SU-DHL-6 (cell line): ENCODE results near the gene SETBP1.

Experiments
- H2AFZ ChIP-seq: fragments of 200-600 bp; sonication (generic); 2 replicates; pipeline ENCODE4 v1.6.1; 2014; ENCODE audit warnings: low read depth, mild to moderate bottlenecking, moderate library complexity, mixed read lengths, antibody characterized with exemption, low read length; ENCODE audit not compliant: severe bottlenecking
- H3F3A ChIP-seq: fragments of 200-600 bp; shearing (Covaris generic); 2 replicates; pipeline ENCODE4 v1.6.0; 2016; ENCODE audit warnings: antibody characterized with exemption, mild to moderate bottlenecking; ENCODE audit not compliant: insufficient read depth
- H3K27ac ChIP-seq: fragments of 200-600 bp; sonication (generic); 2 replicates; pipeline ENCODE4 v1.5.1; 2016; ENCODE audit warnings: low read depth, mild to moderate bottlenecking, low read length, moderate library complexity, mixed read lengths
- H3K27me3 ChIP-seq: fragments of 200-600 bp; sonication (generic), shearing (Covaris generic); 2 replicates; pipeline ENCODE4 v1.6.0; 2014; ENCODE audit warnings: mild to moderate bottlenecking, low read length
- H3K36me3 ChIP-seq: fragments of 200-600 bp; sonication (generic); 2 replicates; pipeline ENCODE4 v1.6.1; 2014; ENCODE audit warnings: mild to moderate bottlenecking, low read length, mixed read lengths
- H3K4me2 ChIP-seq: fragments of 300-600, 200-600 bp; shearing (Covaris generic), sonication (generic); 2 replicates; pipeline ENCODE4 v1.6.0; 2014; ENCODE audit warnings: low read length, low read depth, mild to moderate bottlenecking; ENCODE audit not compliant: poor library complexity, severe bottlenecking
- H3K4me3 ChIP-seq: fragments of 200-600 bp; sonication (generic); 2 replicates; pipeline ENCODE4 v1.5.1; 2014; ENCODE audit warnings: antibody characterized with exemption, low read length, mild to moderate bottlenecking, mixed read lengths; ENCODE audit not compliant: insufficient read depth, poor library complexity, severe bottlenecking
- H3K79me2 ChIP-seq: fragments of 200-600 bp; sonication (generic); 2 replicates; pipeline ENCODE4 v1.6.1; 2014; ENCODE audit warnings: mild to moderate bottlenecking, low read length, moderate library complexity; ENCODE audit not compliant: insufficient read depth
- H3K9ac ChIP-seq: fragments of 200-600 bp; sonication (generic); 2 replicates; pipeline ENCODE4 v1.7.0; 2014; ENCODE audit warnings: mild to moderate bottlenecking, low read length
- H3K9me2 ChIP-seq: fragments of 200-600 bp; sonication (generic); replicated peaks from 2 replicates; pipeline ENCODE4 v1.6.1; 2014; ENCODE audit warnings: low read length; ENCODE audit not compliant: insufficient read depth
- H3K9me3 ChIP-seq: fragments of 200-600 bp; sonication (generic); 2 replicates; pipeline ENCODE4 v1.6.1; 2014; ENCODE audit warnings: low read length, mixed read lengths; ENCODE audit not compliant: insufficient read depth
- H4K20me1 ChIP-seq: fragments of 200-600 bp; sonication (generic); 2 replicates; pipeline ENCODE4 v1.6.1; 2014; ENCODE audit warnings: low read depth, mild to moderate bottlenecking, antibody characterized with exemption, low read length, moderate library complexity, mixed read lengths
- CTCF ChIP-seq: fragments of 200-600 bp; sonication (generic); IDR thresholded peaks from one replicate; pipeline ENCODE4 v1.5.1; 2017; ENCODE audit warnings: antibody characterized with exemption, mild to moderate bottlenecking, low read length, moderate library complexity; ENCODE audit not compliant: insufficient read depth, poor library complexity, severe bottlenecking
- EZH2phosphoT487 ChIP-seq: fragments of 200-600 bp; sonication (generic), shearing (Covaris generic); conservative IDR thresholded peaks from 2 replicates; pipeline ENCODE4 v1.6.1; 2018; ENCODE audit warnings: mild to moderate bottlenecking, antibody characterized with exemption, low read length, moderate library complexity, mixed read lengths

SETBP1 gene

GRCh38 chr18:45008694-45009413, 328.2 kb downstream of the SETBP1 start:
- Histone ChIP-seq H3K4me3 (no peak overlapping the region), H2AFZ (no peak overlapping the region), H3K79me2 (no peaks in the 10 kb centered on the region), H3K27me3 (no peaks in the 10 kb centered on the region), H3K9me2 (no peaks in the 10 kb centered on the region), H3K9ac (no peak overlapping the region), H4K20me1 (no peaks in the 10 kb centered on the region), H3K36me3 (no peaks in the 10 kb centered on the region), H3F3A (no peaks in the 10 kb centered on the region), H3K4me2 (no peak overlapping the region), H3K9me3 (no peaks in the 10 kb centered on the region), H3K27ac (no peak overlapping the region)
- no peak for TF ChIP-seq EZH2phosphoT487
- TF ChIP-seq CTCF = no peak

- H3K27ac ChIP-seq = no peak overlapping the region
- no peak overlapping the region for H2AFZ ChIP-seq
- no peaks in the 10 kb centered on the region for H3K79me2 ChIP-seq
- H3K9me2 ChIP-seq = no peaks in the 10 kb centered on the region
- H4K20me1 ChIP-seq = no peaks in the 10 kb centered on the region
- no peaks in the 10 kb centered on the region for H3F3A ChIP-seq
- H3K9me3 ChIP-seq = no peaks in the 10 kb centered on the region
- no peaks in the 10 kb centered on the region for H3K27me3 ChIP-seq
- TF ChIP-seq CTCF = no peak
- TF ChIP-seq EZH2phosphoT487 = no peak
- H3K36me3 ChIP-seq = no peaks in the 10 kb centered on the region
- H3K4me2 ChIP-seq = no peak overlapping the region
- no peak overlapping the region for H3K4me3 ChIP-seq
- H3K9ac ChIP-seq = no peak overlapping the region
These were observed 329.1 kb downstream of the SETBP1 start for GRCh38 chr18:45009756-45010155.

GRCh38 chr18:45012286-45012685, 331.6 kb downstream of the SETBP1 start:
- Histone ChIP-seq H4K20me1 (no peaks in the 10 kb centered on the region), H3K27me3 (no peaks in the 10 kb centered on the region), H3K9me3 (no peaks in the 10 kb centered on the region), H3K79me2 (no peaks in the 10 kb centered on the region), H3K27ac (no peak overlapping the region), H3K4me2 (no peak overlapping the region), H3K9ac (no peak overlapping the region), H3K4me3 (no peak overlapping the region), H3K9me2 (no peaks in the 10 kb centered on the region), H2AFZ (no peak overlapping the region), H3K36me3 (no peaks in the 10 kb centered on the region), H3F3A (no peaks in the 10 kb centered on the region)
- TF ChIP-seq EZH2phosphoT487 (no peak), CTCF (no peak)
